ENCODE results near the gene TAS2R40.

TAS2R40 gene

DNA sequence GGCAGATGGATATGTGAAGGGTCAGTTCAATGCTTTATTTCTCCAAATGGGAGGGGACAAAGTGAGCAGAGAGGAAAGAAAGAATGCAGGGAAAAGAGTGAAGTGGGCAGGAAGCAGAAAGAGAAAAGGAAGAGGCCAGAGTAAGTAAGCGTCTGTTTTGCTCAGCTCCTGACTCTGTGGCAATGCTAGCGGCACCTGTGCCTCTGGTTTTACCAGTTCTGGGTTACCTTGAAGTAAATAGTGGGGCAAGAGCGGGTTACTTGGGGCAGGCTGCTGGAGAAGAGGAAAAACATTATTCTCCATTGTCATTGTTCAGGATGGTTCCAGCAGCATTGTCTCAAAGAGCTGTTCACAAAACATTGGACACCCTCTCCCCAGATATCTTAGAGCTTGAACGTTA lies 1.9 kb downstream of the TAS2R40 start:
- TF ChIP-seq ARNTL (CRISPR knock-in tag; IDR thresholded peaks at IDR 0.05; ENCODE audit: borderline replicate concordance, low read depth) (no peak), ZNF70 (CRISPR knock-in tag; IDR thresholded peaks at IDR 0.05) (no peak), ZFP3 (CRISPR knock-in tag; IDR thresholded peaks at IDR 0.05) (no peak), ZNF8 (CRISPR knock-in tag; IDR thresholded peaks at IDR 0.05) (no peak), ZC3H10 (CRISPR knock-in tag; IDR thresholded peaks at IDR 0.05) (no peak), TCF4 (CRISPR knock-in tag; IDR thresholded peaks at IDR 0.05; ENCODE audit: borderline replicate concordance) (no peak), OSR1 (CRISPR knock-in tag; IDR thresholded peaks at IDR 0.05) (no peak)
- TF ChIP-seq, protein P1, sequence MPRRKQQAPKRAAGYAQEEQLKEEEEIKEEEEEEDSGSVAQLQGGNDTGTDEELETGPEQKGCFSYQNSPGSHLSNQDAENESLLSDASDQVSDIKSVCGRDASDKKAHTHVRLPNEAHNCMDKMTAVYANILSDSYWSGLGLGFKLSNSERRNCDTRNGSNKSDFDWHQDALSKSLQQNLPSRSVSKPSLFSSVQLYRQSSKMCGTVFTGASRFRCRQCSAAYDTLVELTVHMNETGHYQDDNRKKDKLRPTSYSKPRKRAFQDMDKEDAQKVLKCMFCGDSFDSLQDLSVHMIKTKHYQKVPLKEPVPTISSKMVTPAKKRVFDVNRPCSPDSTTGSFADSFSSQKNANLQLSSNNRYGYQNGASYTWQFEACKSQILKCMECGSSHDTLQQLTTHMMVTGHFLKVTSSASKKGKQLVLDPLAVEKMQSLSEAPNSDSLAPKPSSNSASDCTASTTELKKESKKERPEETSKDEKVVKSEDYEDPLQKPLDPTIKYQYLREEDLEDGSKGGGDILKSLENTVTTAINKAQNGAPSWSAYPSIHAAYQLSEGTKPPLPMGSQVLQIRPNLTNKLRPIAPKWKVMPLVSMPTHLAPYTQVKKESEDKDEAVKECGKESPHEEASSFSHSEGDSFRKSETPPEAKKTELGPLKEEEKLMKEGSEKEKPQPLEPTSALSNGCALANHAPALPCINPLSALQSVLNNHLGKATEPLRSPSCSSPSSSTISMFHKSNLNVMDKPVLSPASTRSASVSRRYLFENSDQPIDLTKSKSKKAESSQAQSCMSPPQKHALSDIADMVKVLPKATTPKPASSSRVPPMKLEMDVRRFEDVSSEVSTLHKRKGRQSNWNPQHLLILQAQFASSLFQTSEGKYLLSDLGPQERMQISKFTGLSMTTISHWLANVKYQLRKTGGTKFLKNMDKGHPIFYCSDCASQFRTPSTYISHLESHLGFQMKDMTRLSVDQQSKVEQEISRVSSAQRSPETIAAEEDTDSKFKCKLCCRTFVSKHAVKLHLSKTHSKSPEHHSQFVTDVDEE (CRISPR knock-in tag; IDR thresholded peaks at IDR 0.05): no peak
- ATAC-seq: no peak

DNA sequence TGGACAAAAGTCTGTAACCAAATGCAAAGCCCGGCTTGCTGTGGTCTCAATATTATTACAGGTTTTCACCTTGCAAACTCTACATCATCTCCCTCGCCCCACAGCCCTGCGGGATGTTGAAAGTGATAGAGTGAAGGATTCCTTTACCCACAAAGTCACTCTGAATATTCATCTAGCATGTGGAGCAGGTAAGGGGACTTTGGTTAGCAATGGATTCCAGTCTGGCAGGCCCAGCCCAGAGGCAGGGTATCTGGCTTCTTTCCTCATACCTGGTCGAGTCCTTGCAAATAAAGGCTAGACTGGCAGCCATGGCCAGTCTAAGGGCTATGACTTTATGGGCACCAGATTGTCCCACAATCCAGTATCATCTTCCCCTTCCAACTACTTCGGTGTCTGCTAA lies 3.2 kb downstream of the TAS2R40 start:
- no peak for ATAC-seq
- no peak for TF ChIP-seq ZNF70 (CRISPR knock-in tag; IDR thresholded peaks at IDR 0.05)
- TF ChIP-seq ZFP30 (CRISPR knock-in tag; IDR thresholded peaks at IDR 0.05): no peak
- TF ChIP-seq ZFP3 (CRISPR knock-in tag; IDR thresholded peaks at IDR 0.05): no peak
- no peak for TF ChIP-seq RARB (CRISPR knock-in tag; IDR thresholded peaks at IDR 0.05)
- no peak for TF ChIP-seq TCF4 (CRISPR knock-in tag; IDR thresholded peaks at IDR 0.05; ENCODE audit: borderline replicate concordance)
- TF ChIP-seq, protein P2, sequence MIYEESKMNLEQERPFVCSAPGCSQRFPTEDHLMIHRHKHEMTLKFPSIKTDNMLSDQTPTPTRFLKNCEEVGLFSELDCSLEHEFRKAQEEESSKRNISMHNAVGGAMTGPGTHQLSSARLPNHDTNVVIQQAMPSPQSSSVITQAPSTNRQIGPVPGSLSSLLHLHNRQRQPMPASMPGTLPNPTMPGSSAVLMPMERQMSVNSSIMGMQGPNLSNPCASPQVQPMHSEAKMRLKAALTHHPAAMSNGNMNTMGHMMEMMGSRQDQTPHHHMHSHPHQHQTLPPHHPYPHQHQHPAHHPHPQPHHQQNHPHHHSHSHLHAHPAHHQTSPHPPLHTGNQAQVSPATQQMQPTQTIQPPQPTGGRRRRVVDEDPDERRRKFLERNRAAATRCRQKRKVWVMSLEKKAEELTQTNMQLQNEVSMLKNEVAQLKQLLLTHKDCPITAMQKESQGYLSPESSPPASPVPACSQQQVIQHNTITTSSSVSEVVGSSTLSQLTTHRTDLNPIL (CRISPR knock-in tag; IDR thresholded peaks at IDR 0.05; ENCODE audit: low read depth): no peak
- TF ChIP-seq, protein P3, sequence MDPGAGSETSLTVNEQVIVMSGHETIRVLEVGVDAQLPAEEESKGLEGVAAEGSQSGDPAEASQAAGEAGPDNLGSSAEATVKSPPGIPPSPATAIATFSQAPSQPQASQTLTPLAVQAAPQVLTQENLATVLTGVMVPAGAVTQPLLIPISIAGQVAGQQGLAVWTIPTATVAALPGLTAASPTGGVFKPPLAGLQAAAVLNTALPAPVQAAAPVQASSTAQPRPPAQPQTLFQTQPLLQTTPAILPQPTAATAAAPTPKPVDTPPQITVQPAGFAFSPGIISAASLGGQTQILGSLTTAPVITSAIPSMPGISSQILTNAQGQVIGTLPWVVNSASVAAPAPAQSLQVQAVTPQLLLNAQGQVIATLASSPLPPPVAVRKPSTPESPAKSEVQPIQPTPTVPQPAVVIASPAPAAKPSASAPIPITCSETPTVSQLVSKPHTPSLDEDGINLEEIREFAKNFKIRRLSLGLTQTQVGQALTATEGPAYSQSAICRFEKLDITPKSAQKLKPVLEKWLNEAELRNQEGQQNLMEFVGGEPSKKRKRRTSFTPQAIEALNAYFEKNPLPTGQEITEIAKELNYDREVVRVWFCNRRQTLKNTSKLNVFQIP (CRISPR knock-in tag; IDR thresholded peaks at IDR 0.05; ENCODE audit: borderline replicate concordance, low read depth): no peak
- TF ChIP-seq ZNF8 (CRISPR knock-in tag; IDR thresholded peaks at IDR 0.05): no peak
- TF ChIP-seq, protein P4, sequence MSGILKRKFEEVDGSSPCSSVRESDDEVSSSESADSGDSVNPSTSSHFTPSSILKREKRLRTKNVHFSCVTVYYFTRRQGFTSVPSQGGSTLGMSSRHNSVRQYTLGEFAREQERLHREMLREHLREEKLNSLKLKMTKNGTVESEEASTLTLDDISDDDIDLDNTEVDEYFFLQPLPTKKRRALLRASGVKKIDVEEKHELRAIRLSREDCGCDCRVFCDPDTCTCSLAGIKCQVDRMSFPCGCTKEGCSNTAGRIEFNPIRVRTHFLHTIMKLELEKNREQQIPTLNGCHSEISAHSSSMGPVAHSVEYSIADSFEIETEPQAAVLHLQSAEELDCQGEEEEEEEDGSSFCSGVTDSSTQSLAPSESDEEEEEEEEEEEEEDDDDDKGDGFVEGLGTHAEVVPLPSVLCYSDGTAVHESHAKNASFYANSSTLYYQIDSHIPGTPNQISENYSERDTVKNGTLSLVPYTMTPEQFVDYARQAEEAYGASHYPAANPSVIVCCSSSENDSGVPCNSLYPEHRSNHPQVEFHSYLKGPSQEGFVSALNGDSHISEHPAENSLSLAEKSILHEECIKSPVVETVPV (CRISPR knock-in tag; IDR thresholded peaks at IDR 0.05): no peak
- no peak for TF ChIP-seq BACH2 (CRISPR knock-in tag; IDR thresholded peaks at IDR 0.05; ENCODE audit: borderline replicate concordance)
- no peak for TF ChIP-seq TOX (CRISPR knock-in tag; IDR thresholded peaks at IDR 0.05; ENCODE audit: borderline replicate concordance)
- no peak for TF ChIP-seq ISL1 (CRISPR knock-in tag; IDR thresholded peaks at IDR 0.05)
- TF ChIP-seq, protein P1 (CRISPR knock-in tag; IDR thresholded peaks at IDR 0.05): no peak
- no peak for TF ChIP-seq ESRRG (CRISPR knock-in tag; IDR thresholded peaks at IDR 0.05)
- no peak for TF ChIP-seq PPARA (CRISPR knock-in tag; IDR thresholded peaks at IDR 0.05; ENCODE audit: borderline replicate concordance)
- no peak for TF ChIP-seq ZC3H10 (CRISPR knock-in tag; IDR thresholded peaks at IDR 0.05)
- no peak for TF ChIP-seq OSR1 (CRISPR knock-in tag; IDR thresholded peaks at IDR 0.05)
- no peak for TF ChIP-seq GLIS3 (CRISPR knock-in tag; IDR thresholded peaks at IDR 0.05)
- no peak for TF ChIP-seq ZNF565 (CRISPR knock-in tag; conservative IDR thresholded peaks at IDR 0.05; ENCODE audit: low read depth)
- no peak for TF ChIP-seq ARNTL (CRISPR knock-in tag; IDR thresholded peaks at IDR 0.05; ENCODE audit: borderline replicate concordance, low read depth)

DNA sequence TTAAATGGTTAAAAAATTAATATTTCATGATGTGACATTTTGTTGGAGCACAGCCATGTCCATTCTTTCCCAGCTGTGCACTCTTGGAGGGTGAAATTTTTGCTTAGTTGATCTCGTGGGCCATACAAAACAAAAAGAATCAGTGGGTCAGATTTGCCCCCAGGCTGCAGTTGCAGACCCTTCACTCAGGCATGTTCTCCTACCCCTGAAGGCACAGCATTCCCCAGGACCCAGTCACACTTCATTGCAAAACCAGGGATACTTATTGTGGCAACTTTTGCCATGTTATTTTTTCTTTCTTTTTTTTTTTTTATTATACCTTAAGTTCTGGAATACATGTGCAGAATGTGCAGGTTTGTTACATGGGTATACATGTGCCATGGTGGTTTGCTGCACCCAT lies 6.0 kb downstream of the TAS2R40 start:
- TF ChIP-seq ZNF8 (CRISPR knock-in tag; IDR thresholded peaks at IDR 0.05) (no peak), ZNF565 (CRISPR knock-in tag; conservative IDR thresholded peaks at IDR 0.05; ENCODE audit: low read depth) (no peak), TOX (CRISPR knock-in tag; IDR thresholded peaks at IDR 0.05; ENCODE audit: borderline replicate concordance) (no peak), ISL1 (CRISPR knock-in tag; IDR thresholded peaks at IDR 0.05) (no peak), ARNTL (CRISPR knock-in tag; IDR thresholded peaks at IDR 0.05; ENCODE audit: borderline replicate concordance, low read depth) (no peak), ZNF70 (CRISPR knock-in tag; IDR thresholded peaks at IDR 0.05) (no peak), GLIS3 (CRISPR knock-in tag; IDR thresholded peaks at IDR 0.05) (no peak), CSDC2 (CRISPR knock-in tag; IDR thresholded peaks at IDR 0.05) (no peak), SNAI2 (CRISPR knock-in tag; IDR thresholded peaks at IDR 0.05) (no peak), ZFP30 (CRISPR knock-in tag; IDR thresholded peaks at IDR 0.05) (no peak), OSR1 (CRISPR knock-in tag; IDR thresholded peaks at IDR 0.05) (no peak), TCF4 (CRISPR knock-in tag; IDR thresholded peaks at IDR 0.05; ENCODE audit: borderline replicate concordance) (no peak)
- TF ChIP-seq, protein P5, sequence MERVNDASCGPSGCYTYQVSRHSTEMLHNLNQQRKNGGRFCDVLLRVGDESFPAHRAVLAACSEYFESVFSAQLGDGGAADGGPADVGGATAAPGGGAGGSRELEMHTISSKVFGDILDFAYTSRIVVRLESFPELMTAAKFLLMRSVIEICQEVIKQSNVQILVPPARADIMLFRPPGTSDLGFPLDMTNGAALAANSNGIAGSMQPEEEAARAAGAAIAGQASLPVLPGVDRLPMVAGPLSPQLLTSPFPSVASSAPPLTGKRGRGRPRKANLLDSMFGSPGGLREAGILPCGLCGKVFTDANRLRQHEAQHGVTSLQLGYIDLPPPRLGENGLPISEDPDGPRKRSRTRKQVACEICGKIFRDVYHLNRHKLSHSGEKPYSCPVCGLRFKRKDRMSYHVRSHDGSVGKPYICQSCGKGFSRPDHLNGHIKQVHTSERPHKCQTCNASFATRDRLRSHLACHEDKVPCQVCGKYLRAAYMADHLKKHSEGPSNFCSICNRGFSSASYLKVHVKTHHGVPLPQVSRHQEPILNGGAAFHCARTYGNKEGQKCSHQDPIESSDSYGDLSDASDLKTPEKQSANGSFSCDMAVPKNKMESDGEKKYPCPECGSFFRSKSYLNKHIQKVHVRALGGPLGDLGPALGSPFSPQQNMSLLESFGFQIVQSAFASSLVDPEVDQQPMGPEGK (CRISPR knock-in tag; IDR thresholded peaks at IDR 0.05; ENCODE audit: borderline replicate concordance): no peak
- TF ChIP-seq, protein P3 (CRISPR knock-in tag; IDR thresholded peaks at IDR 0.05; ENCODE audit: borderline replicate concordance, low read depth): no peak
- ATAC-seq: no peak
